ENCODE results near the gene NELFA. TPM values are rescaled to one million over a fixed set of nuclear protein-coding genes. Genes with fewer than 3 reads are reported as not detected.

The NELFA gene
- polyA plus RNA-seq, 1 donor (not counting 4 experiments of a cell fraction or from before 2014, with no cell fraction given): 9.9 TPM

- TF ChIP-seq EZH2 (IDR thresholded peaks at IDR 0.05; ENCODE audit: low read length) (no peak), CTCF (optimal IDR thresholded peaks at IDR 0.05 in 1 of 3, IDR thresholded peaks at IDR 0.05 in 1 of 3, conservative IDR thresholded peaks at IDR 0.05 in 1 of 3; ENCODE audit: extremely low read depth in 1 of 3, insufficient read depth in 2 of 3, low read length in 3 of 3) (no peak)
- Histone ChIP-seq H2AFZ (ENCODE audit: control insufficient read depth, low read length) (no peak overlapping the region), H3K36me3 (ENCODE audit: control insufficient read depth in 2 of 2, extremely low read depth in 1 of 2, insufficient read depth in 2 of 2, low read length in 2 of 2) (peaks cover 4 to 26% of the 10 kb centered on the region in 2 experiments), H3K9ac (ENCODE audit: control insufficient read depth, extremely low read depth, insufficient read depth, low read length) (no peak overlapping the region), H4K20me1 (ENCODE audit: control insufficient read depth, extremely low read depth, insufficient read depth, low read length) (no peaks in the 10 kb centered on the region), H3K9me3 (ENCODE audit: control insufficient read depth, low read depth, low read length) (no peaks in the 10 kb centered on the region), H3K27ac (ENCODE audit: control insufficient read depth, insufficient read depth, low read length) (no peak overlapping the region), H3K4me2 (ENCODE audit: control insufficient read depth, extremely low read depth, insufficient read depth, low read depth, low read length) (no peak overlapping the region), H3K4me3 (ENCODE audit: control insufficient read depth in 2 of 3, extremely low read depth in 1 of 3, insufficient read depth in 2 of 3, low read depth in 1 of 3, low read length in 3 of 3) (no peak overlapping the region), H3K27me3 (ENCODE audit: control insufficient read depth, extremely low read depth, insufficient read depth, low read length) (no peaks in the 10 kb centered on the region), H3K79me2 (ENCODE audit: control insufficient read depth, insufficient read depth, low read length) (no peaks in the 10 kb centered on the region), H3K9me1 (ENCODE audit: control insufficient read depth, extremely low read depth, insufficient read depth, low read length) (no peaks in the 10 kb centered on the region), H3K4me1 (ENCODE audit: control insufficient read depth, extremely low read depth, insufficient read depth, low read length) (no peaks in the 10 kb centered on the region)
- dilution Hi-C loops (cut with MboI; ENCODE audit: extremely low pct_ligation_motif_present, low sequenced_read_pairs): no loop called here
- DNase-seq (ENCODE audit: low read depth, low spot score): no peak
- no peak for FAIRE-seq
These were observed 36.4 kb downstream of the NELFA start for GRCh38 chr4:1972414-1972813.

GRCh38 chr4:1971456-1972200 is 37.1 kb downstream of the NELFA start:
- no peak overlapping the region for H3K4me3 ChIP-seq (ENCODE audit: control insufficient read depth in 2 of 3, extremely low read depth in 1 of 3, insufficient read depth in 2 of 3, low read depth in 1 of 3, low read length in 3 of 3)
- peaks cover 4 to 22% of the 10 kb centered on the region in 2 experiments for H3K36me3 ChIP-seq (ENCODE audit: control insufficient read depth in 2 of 2, extremely low read depth in 1 of 2, insufficient read depth in 2 of 2, low read length in 2 of 2)
- no peaks in the 10 kb centered on the region for H3K4me1 ChIP-seq (ENCODE audit: control insufficient read depth, extremely low read depth, insufficient read depth, low read length)
- dilution Hi-C loops (cut with MboI; ENCODE audit: extremely low pct_ligation_motif_present, low sequenced_read_pairs): no loop called here
- no peak for DNase-seq (ENCODE audit: low read depth, low spot score)
- no peak for FAIRE-seq
- H3K27ac ChIP-seq (ENCODE audit: control insufficient read depth, insufficient read depth, low read length): no peak overlapping the region
- H3K27me3 ChIP-seq (ENCODE audit: control insufficient read depth, extremely low read depth, insufficient read depth, low read length): no peaks in the 10 kb centered on the region
- H3K9ac ChIP-seq (ENCODE audit: control insufficient read depth, extremely low read depth, insufficient read depth, low read length): no peak overlapping the region
- H3K79me2 ChIP-seq (ENCODE audit: control insufficient read depth, insufficient read depth, low read length): no peaks in the 10 kb centered on the region
- no peaks in the 10 kb centered on the region for H3K9me1 ChIP-seq (ENCODE audit: control insufficient read depth, extremely low read depth, insufficient read depth, low read length)
- no peak for TF ChIP-seq CTCF (optimal IDR thresholded peaks at IDR 0.05 in 1 of 3, IDR thresholded peaks at IDR 0.05 in 1 of 3, conservative IDR thresholded peaks at IDR 0.05 in 1 of 3; ENCODE audit: extremely low read depth in 1 of 3, insufficient read depth in 2 of 3, low read length in 3 of 3)
- no peak for TF ChIP-seq EZH2 (IDR thresholded peaks at IDR 0.05; ENCODE audit: low read length)
- no peaks in the 10 kb centered on the region for H4K20me1 ChIP-seq (ENCODE audit: control insufficient read depth, extremely low read depth, insufficient read depth, low read length)
- H3K4me2 ChIP-seq (ENCODE audit: control insufficient read depth, extremely low read depth, insufficient read depth, low read depth, low read length): no peak overlapping the region
- no peaks in the 10 kb centered on the region for H3K9me3 ChIP-seq (ENCODE audit: control insufficient read depth, low read depth, low read length)
- no peak overlapping the region for H2AFZ ChIP-seq (ENCODE audit: control insufficient read depth, low read length)

All from keratinocyte (primary cell).